Liver (tissue), 9 donors: ENCODE measurements around the gene PTPRD. TPM values are rescaled to one million over a fixed set of nuclear protein-coding genes. Genes with fewer than 3 reads are reported as not detected.

ENCODE experiments used
- DNase-seq: peaks from one replicate; pipeline ENCODE4 v3.0.0-alpha.2; 2017; ENCODE audit warnings: low spot score
- H3K27ac ChIP-seq, 2 donors: one replicate each; pipeline ENCODE4 v1.7.0; 2013; ENCODE audit warnings: inconsistent platforms in 2 of 2, low read length in 2 of 2, control low read depth in 1 of 2, low read depth in 1 of 2, mild to moderate bottlenecking in 1 of 2
- H3K27me3 ChIP-seq, 4 donors: one replicate each; pipeline versions ENCODE4 v1.6.1 to v1.7.0; 2013; ENCODE audit warnings: low read length in 3 of 4, inconsistent platforms in 1 of 4, mild to moderate bottlenecking in 1 of 4, moderate library complexity in 1 of 4; ENCODE audit not compliant: control insufficient read depth in 4 of 4, insufficient read depth in 4 of 4
- H3K36me3 ChIP-seq, 4 donors: one replicate each; pipeline versions ENCODE4 v1.6.1 to v1.7.0; 2013; ENCODE audit warnings: low read length in 3 of 4, mild to moderate bottlenecking in 3 of 4, low read depth in 1 of 4, moderate library complexity in 1 of 4; ENCODE audit not compliant: control insufficient read depth in 4 of 4, insufficient read depth in 3 of 4
- H3K4me1 ChIP-seq, 4 donors: one replicate each; pipeline versions ENCODE4 v1.6.1 to v1.7.0; 2013; ENCODE audit warnings: low read length in 3 of 4, mild to moderate bottlenecking in 3 of 4, moderate library complexity in 1 of 4; ENCODE audit not compliant: control insufficient read depth in 4 of 4, insufficient read depth in 4 of 4
- H3K4me3 ChIP-seq, 3 donors: one replicate each; pipeline versions ENCODE4 v1.6.1 to v1.7.0; 2013; ENCODE audit warnings: low read length in 3 of 3, control low read depth in 1 of 3, low read depth in 1 of 3, mild to moderate bottlenecking in 1 of 3
- H3K9ac ChIP-seq, 2 donors: one replicate each; pipeline ENCODE4 v1.7.0; 2013; ENCODE audit warnings: low read length in 2 of 2, mild to moderate bottlenecking in 2 of 2, moderate library complexity in 2 of 2, control low read depth in 1 of 2, low read depth in 1 of 2
- H3K9me3 ChIP-seq, 4 donors: one replicate each; pipeline versions ENCODE4 v1.6.1 to v1.7.0; 2013; ENCODE audit warnings: low read length in 3 of 4; ENCODE audit not compliant: control insufficient read depth in 4 of 4
- ATF3 ChIP-seq: IDR thresholded peaks from 2 replicates; pipeline ENCODE4 v1.6.1; 2016; ENCODE audit warnings: antibody characterized with exemption
- EGR1 ChIP-seq, 2 donors: IDR thresholded peaks; 2 replicates each; pipeline ENCODE4 v1.6.1; 2016 to 2018; ENCODE audit warnings: antibody characterized with exemption in 2 of 2, low read depth in 2 of 2
- FOXA1 ChIP-seq: IDR thresholded peaks from 2 replicates; pipeline ENCODE4 v1.6.1; 2016; ENCODE audit warnings: antibody characterized with exemption
- FOXA2 ChIP-seq: IDR thresholded peaks from 2 replicates; pipeline ENCODE4 v1.6.1; 2016; ENCODE audit warnings: antibody characterized with exemption
- GABPA ChIP-seq, 2 donors: IDR thresholded peaks in 1 of 2; conservative IDR thresholded peaks in 1 of 2; 2 replicates each; pipeline ENCODE4 v1.6.1; 2016; ENCODE audit warnings: antibody characterized with exemption in 2 of 2, mild to moderate bottlenecking in 1 of 2, moderate library complexity in 1 of 2
- HNF4A ChIP-seq, 2 donors: conservative IDR thresholded peaks; 2 replicates each; pipeline ENCODE4 v1.6.1; 2016; ENCODE audit warnings: antibody characterized with exemption in 2 of 2, mild to moderate bottlenecking in 2 of 2
- HNF4G ChIP-seq: IDR thresholded peaks from 2 replicates; pipeline ENCODE4 v1.6.1; 2016; ENCODE audit warnings: antibody characterized with exemption
- JUND ChIP-seq, 2 donors: IDR thresholded peaks; 2 replicates each; pipeline ENCODE4 v1.6.1; 2016; ENCODE audit warnings: antibody characterized with exemption in 2 of 2
- RXRA ChIP-seq, 2 donors: IDR thresholded peaks; 2 replicates each; pipeline ENCODE4 v1.6.1; 2017 to 2018; ENCODE audit warnings: antibody characterized with exemption in 2 of 2, mild to moderate bottlenecking in 1 of 2
- TAF1 ChIP-seq: conservative IDR thresholded peaks from 2 replicates; pipeline ENCODE4 v1.6.1; 2016; ENCODE audit warnings: antibody characterized with exemption, mild to moderate bottlenecking
- WGBS: extraction: QIAGEN DNeasy Blood & Tissue Kit; methylation state at CpG from one replicate; pipeline ENCODE4 v1.1.7; 2013; 5-methylcytosine and 5-hydroxymethylcytosine counted together
- polyA plus RNA-seq, 2 donors: library from polyadenylated mRNA; stranded (reverse) in 1 of 2; unstranded in 1 of 2; fragments of 200-250 nt in 1 of 2; fragments of >200 nt in 1 of 2; fragmentation: Nextera tagmentation in 1 of 2; extraction: Ambion mirVana in 1 of 2; gene quantifications; one replicate each; pipeline versions ENCODE4 v1.2.1 to v1.2.3, GENCODE V29; 2013 to 2015
- total RNA-seq, 2 donors: library from RNA; depleted of rRNA; stranded (reverse); fragments of >200 nt; gene quantifications; one replicate each; pipeline ENCODE4 v1.2.3, GENCODE V29; 2014
- TF ChIP-seq, protein P1 (sequence below): IDR thresholded peaks from 2 replicates; pipeline ENCODE4 v1.6.1; 2016; ENCODE audit warnings: antibody characterized with exemption
- TF ChIP-seq, protein P2 (sequence below): IDR thresholded peaks from 2 replicates; pipeline ENCODE4 v1.6.1; 2016; ENCODE audit warnings: antibody characterized with exemption, mild to moderate bottlenecking
- donor health status: healthy.
- donor health status: healthy.
- donor health status: healthy.
- donor health status: healthy.
- donor health status: healthy.

Gene PTPRD
- total and polyA plus RNA-seq, 4 donors: 0.78 to 34.2 (median 4.7) TPM

GRCh38 chr9:9202276-9202675 lies 1410.5 kb downstream of the PTPRD start:
- H3K9me3 ChIP-seq: no peaks in the 10 kb centered on the region
- WGBS: 63% methylated on average over 1 of the region's 1 CpG
- H3K36me3 ChIP-seq: no peaks in the 10 kb centered on the region
- H3K9ac ChIP-seq: no peak overlapping the region
- no peak for DNase-seq
- no peaks in the 10 kb centered on the region for H3K27me3 ChIP-seq
- TF ChIP-seq HNF4A (conservative IDR thresholded peaks at IDR 0.05): no peak
- no peak for TF ChIP-seq JUND (IDR thresholded peaks at IDR 0.05)
- no peak for TF ChIP-seq RXRA (IDR thresholded peaks at IDR 0.05)
- H3K27ac ChIP-seq: no peak overlapping the region
- H3K4me1 ChIP-seq: no peaks in the 10 kb centered on the region
- no peak overlapping the region for H3K4me3 ChIP-seq

DNA sequence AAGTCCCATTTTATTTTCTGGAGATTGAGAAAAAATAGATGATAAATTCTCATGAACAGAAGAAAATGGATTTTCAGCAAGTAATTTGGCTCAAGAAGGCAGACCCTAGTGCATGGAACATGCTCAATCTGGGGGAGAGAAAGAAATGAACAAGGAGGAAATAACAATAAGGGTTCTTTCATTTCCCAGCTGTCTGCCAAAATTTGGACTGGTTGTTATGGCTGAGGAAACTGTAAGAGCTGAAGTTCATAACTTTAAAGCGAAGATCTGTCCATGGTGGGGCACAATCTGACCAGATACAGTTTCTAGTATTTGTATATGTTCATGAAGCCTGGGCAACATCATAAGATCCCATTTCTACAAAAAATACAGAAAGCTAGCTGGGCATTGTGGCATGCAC lies 1426.7 kb downstream of the PTPRD start:
- WGBS: 29% methylated on average over 1 of the region's 1 CpG

DNA sequence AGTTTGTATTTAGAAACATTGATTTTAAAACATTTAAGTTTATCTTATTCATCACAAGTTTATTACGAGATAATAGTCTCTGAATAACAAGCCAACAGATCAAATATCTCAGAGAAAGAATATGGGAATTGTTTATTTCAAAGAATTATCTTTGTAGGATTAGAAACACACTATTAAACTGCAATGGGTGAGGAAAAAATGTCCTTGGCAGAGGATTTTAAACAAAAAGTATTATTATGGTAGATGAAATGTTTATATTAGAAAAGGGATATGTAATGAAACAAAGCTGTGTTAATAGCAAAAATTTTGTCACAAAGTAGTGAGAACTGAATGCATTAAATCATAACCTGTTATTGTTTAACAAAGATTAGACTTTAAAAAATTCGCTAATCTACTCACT lies 1430.4 kb downstream of the PTPRD start:
- WGBS: 62% methylated on average over 2 of the region's 2 CpGs
- H3K27me3 ChIP-seq: no peaks in the 10 kb centered on the region
- no peaks in the 10 kb centered on the region for H3K36me3 ChIP-seq

More for the DNA sequence above, 1426.7 kb downstream of the PTPRD start:
- Histone ChIP-seq H3K9ac (no peak overlapping the region), H3K27ac (no peak overlapping the region), H3K27me3 (no peaks in the 10 kb centered on the region), H3K36me3 (no peaks in the 10 kb centered on the region), H3K4me1 (no peaks in the 10 kb centered on the region), H3K9me3 (no peaks in the 10 kb centered on the region), H3K4me3 (no peak overlapping the region)
- DNase-seq: no peak
- TF ChIP-seq FOXA1 (no peak), FOXA2 (no peak), TAF1 (no peak), EGR1 (IDR thresholded peaks at IDR 0.05; ENCODE audit: low read depth in 2 of 2) (no peak), HNF4G (no peak), ATF3 (no peak), RXRA (IDR thresholded peaks at IDR 0.05) (no peak), GABPA (IDR thresholded peaks at IDR 0.05 in 1 of 2, conservative IDR thresholded peaks at IDR 0.05 in 1 of 2) (no peak), HNF4A (conservative IDR thresholded peaks at IDR 0.05) (no peak)
- TF ChIP-seq, protein P1, sequence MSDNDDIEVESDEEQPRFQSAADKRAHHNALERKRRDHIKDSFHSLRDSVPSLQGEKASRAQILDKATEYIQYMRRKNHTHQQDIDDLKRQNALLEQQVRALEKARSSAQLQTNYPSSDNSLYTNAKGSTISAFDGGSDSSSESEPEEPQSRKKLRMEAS: no peak

More for the DNA sequence above, 1430.4 kb downstream of the PTPRD start:
- Histone ChIP-seq H3K9ac (no peak overlapping the region), H3K4me3 (no peak overlapping the region), H3K9me3 (no peaks in the 10 kb centered on the region), H3K4me1 (no peaks in the 10 kb centered on the region), H3K27ac (no peak overlapping the region)
- DNase-seq: no peak
- TF ChIP-seq, protein P2, sequence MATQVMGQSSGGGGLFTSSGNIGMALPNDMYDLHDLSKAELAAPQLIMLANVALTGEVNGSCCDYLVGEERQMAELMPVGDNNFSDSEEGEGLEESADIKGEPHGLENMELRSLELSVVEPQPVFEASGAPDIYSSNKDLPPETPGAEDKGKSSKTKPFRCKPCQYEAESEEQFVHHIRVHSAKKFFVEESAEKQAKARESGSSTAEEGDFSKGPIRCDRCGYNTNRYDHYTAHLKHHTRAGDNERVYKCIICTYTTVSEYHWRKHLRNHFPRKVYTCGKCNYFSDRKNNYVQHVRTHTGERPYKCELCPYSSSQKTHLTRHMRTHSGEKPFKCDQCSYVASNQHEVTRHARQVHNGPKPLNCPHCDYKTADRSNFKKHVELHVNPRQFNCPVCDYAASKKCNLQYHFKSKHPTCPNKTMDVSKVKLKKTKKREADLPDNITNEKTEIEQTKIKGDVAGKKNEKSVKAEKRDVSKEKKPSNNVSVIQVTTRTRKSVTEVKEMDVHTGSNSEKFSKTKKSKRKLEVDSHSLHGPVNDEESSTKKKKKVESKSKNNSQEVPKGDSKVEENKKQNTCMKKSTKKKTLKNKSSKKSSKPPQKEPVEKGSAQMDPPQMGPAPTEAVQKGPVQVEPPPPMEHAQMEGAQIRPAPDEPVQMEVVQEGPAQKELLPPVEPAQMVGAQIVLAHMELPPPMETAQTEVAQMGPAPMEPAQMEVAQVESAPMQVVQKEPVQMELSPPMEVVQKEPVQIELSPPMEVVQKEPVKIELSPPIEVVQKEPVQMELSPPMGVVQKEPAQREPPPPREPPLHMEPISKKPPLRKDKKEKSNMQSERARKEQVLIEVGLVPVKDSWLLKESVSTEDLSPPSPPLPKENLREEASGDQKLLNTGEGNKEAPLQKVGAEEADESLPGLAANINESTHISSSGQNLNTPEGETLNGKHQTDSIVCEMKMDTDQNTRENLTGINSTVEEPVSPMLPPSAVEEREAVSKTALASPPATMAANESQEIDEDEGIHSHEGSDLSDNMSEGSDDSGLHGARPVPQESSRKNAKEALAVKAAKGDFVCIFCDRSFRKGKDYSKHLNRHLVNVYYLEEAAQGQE: no peak
